NOMO-1 (cell line): ENCODE results near the gene IL17RB.

ENCODE experiments used
- DNase-seq, 2 experiments: peaks; one replicate each; lab custom pipeline; 2025; ENCODE audit not compliant: unreplicated experiment in 2 of 2; lab: John Stamatoyannopoulos, UW

IL17RB gene

GRCh38 chr3:53811143-53811927 lies 35.0 kb upstream of the IL17RB start:
- DNase-seq = no peak

- no peak for DNase-seq
Measured at GRCh38 chr3:53812434-53812833, 33.9 kb upstream of the IL17RB start.

GRCh38 chr3:53813229-53813628 lies 33.1 kb upstream of the IL17RB start:
- DNase-seq = no peak

GRCh38 chr3:53813876-53814275 lies 32.5 kb upstream of the IL17RB start:
- DNase-seq = no peak

- no peak for DNase-seq
Measured at GRCh38 chr3:53815067-53815466, 31.3 kb upstream of the IL17RB start.

GRCh38 chr3:53815651-53816050 lies 30.7 kb upstream of the IL17RB start:
- DNase-seq = no peak

- DNase-seq = no peak
Measured at GRCh38 chr3:53816425-53816824, 29.9 kb upstream of the IL17RB start.

- DNase-seq = no peak
Measured at GRCh38 chr3:53817211-53817610, 29.2 kb upstream of the IL17RB start.

GRCh38 chr3:53817809-53818208 lies 28.6 kb upstream of the IL17RB start:
- no peak for DNase-seq

- no peak for DNase-seq
Measured at GRCh38 chr3:53818221-53819162, 27.9 kb upstream of the IL17RB start.

- no peak for DNase-seq
Measured at GRCh38 chr3:53819163-53819868, 27.1 kb upstream of the IL17RB start.

GRCh38 chr3:53820084-53820483 lies 26.3 kb upstream of the IL17RB start:
- no peak for DNase-seq

GRCh38 chr3:53820756-53821580 lies 25.4 kb upstream of the IL17RB start:
- no peak for DNase-seq

GRCh38 chr3:53821631-53822121 lies 24.7 kb upstream of the IL17RB start:
- DNase-seq = no peak

GRCh38 chr3:53822331-53822741 lies 24.0 kb upstream of the IL17RB start:
- no peak for DNase-seq

- no peak for DNase-seq
Measured at GRCh38 chr3:53823026-53823955, 23.1 kb upstream of the IL17RB start.

GRCh38 chr3:53823956-53824657 lies 22.3 kb upstream of the IL17RB start:
- no peak for DNase-seq

- DNase-seq = no peak
Measured at GRCh38 chr3:53824795-53825194, 21.6 kb upstream of the IL17RB start.
